HG03520 (cell line): Measurements from ENCODE around the gene KCNB1.

ENCODE experiments used
- ATAC-seq: cut with Tn5 transposase; IDR thresholded peaks from one replicate; pipeline ENCODE4 v1.9.1; 2021; ENCODE audit warnings: mild to moderate bottlenecking, moderate library complexity; ENCODE audit not compliant: unreplicated experiment

Gene KCNB1

GRCh38 chr20:49360242-49360968 is 122.1 kb downstream of the KCNB1 start:
- ATAC-seq = no peak

GRCh38 chr20:49356676-49357075 is 125.8 kb downstream of the KCNB1 start:
- no peak for ATAC-seq

- ATAC-seq = no peak
Measured at GRCh38 chr20:49354673-49355072, 127.8 kb downstream of the KCNB1 start.

GRCh38 chr20:49353348-49353747 is 129.1 kb downstream of the KCNB1 start:
- ATAC-seq = no peak

- ATAC-seq = no peak
Measured at GRCh38 chr20:49352751-49353150, 129.7 kb downstream of the KCNB1 start.

GRCh38 chr20:49351775-49352174 is 130.7 kb downstream of the KCNB1 start:
- ATAC-seq = no peak

GRCh38 chr20:49349694-49350252 is 132.7 kb downstream of the KCNB1 start:
- ATAC-seq = no peak

GRCh38 chr20:49349078-49349477 is 133.4 kb downstream of the KCNB1 start:
- ATAC-seq = no peak

- ATAC-seq = no peak
Measured at GRCh38 chr20:49348563-49348962, 133.9 kb downstream of the KCNB1 start.

GRCh38 chr20:49347156-49347555 is 135.3 kb downstream of the KCNB1 start:
- ATAC-seq = no peak

GRCh38 chr20:49346682-49347081 is 135.8 kb downstream of the KCNB1 start:
- no peak for ATAC-seq

GRCh38 chr20:49345524-49345923 is 136.9 kb downstream of the KCNB1 start:
- no peak for ATAC-seq

- ATAC-seq = no peak
Measured at GRCh38 chr20:49344975-49345374, 137.5 kb downstream of the KCNB1 start.

GRCh38 chr20:49344140-49344539 is 138.3 kb downstream of the KCNB1 start:
- no peak for ATAC-seq

GRCh38 chr20:49343246-49343645 is 139.2 kb downstream of the KCNB1 start:
- no peak for ATAC-seq

GRCh38 chr20:49340161-49340966 is 142.1 kb downstream of the KCNB1 start:
- ATAC-seq = no peak

- ATAC-seq = no peak
Measured at GRCh38 chr20:49339123-49339522, 143.3 kb downstream of the KCNB1 start.

GRCh38 chr20:49338061-49338460 is 144.4 kb downstream of the KCNB1 start:
- ATAC-seq = no peak

- ATAC-seq = no peak
Measured at GRCh38 chr20:49337357-49337756, 145.1 kb downstream of the KCNB1 start.

GRCh38 chr20:49336786-49337185 is 145.7 kb downstream of the KCNB1 start:
- no peak for ATAC-seq

GRCh38 chr20:49335476-49335875 is 147.0 kb downstream of the KCNB1 start:
- ATAC-seq = no peak
